Measurements from ENCODE around the gene OR52E6.

OR52E6 gene

DNA sequence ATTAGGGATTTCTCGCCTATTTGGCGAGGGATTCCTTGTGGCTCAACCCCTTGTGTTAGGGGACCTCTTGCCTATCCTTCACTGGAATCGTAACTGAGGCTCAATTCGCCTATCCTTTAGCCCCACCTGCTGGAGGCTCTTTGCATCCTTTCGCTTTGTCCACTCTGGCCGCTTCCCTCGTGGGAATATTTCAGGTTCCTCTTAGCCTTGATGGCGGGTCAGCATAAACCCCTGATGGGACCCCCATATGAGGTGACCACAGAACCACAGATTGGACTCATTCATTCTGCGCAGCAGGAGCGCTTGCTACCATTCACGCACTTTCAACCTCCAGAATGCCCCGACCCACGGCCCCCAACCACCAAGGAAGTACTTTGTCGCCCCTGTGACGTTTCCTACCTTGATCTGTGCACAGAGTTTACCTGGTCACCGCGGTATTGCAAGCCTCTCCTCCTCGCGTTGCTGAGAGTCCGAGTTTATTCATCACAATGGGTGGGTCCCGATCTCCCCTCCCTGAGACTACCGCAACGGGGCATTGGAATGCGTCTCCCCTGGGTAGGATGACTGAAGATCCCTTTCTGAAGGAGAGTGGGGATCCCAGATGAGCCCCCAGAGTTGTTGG, 33.1 kb downstream of the OR52E6 start, which contains the start of gene OR52N2:
Gene OR52N2 (plus strand): TSS at position 425 of the 622 bp plus-strand sequence. CDS start 11,412 bp downstream, outside the sequence.
- Histone ChIP-seq H3K4me3 (ENCODE audit: low read depth, low read length, poor library complexity, severe bottlenecking) (no peak within 1 kb of the TSS), H3K4me2 (ENCODE audit: low read length) (no peak within 1 kb of the TSS), H3K9me2 (ENCODE audit: low read depth, low read length) (no peaks in the 10 kb centered on the region), H3K36me3 (ENCODE audit: insufficient read depth, low read length) (no peaks in the 10 kb centered on the region), H3K4me1 (ENCODE audit: insufficient read depth, low read length, severe bottlenecking) (no peaks in the 10 kb centered on the region), H3K79me2 (ENCODE audit: insufficient read depth, low read length) (no peaks in the 10 kb centered on the region), H3K27me3 (ENCODE audit: insufficient read depth, low read length) (no peaks in the 10 kb centered on the region), H3K9ac (ENCODE audit: low read length) (no peak within 1 kb of the TSS), H3K27ac (ENCODE audit: low read depth, low read length, poor library complexity, severe bottlenecking) (no peak within 1 kb of the TSS), H3F3A (ENCODE audit: insufficient read depth, low read length) (no peaks in the 10 kb centered on the region), H2AFZ (ENCODE audit: low read length) (no peak within 1 kb of the TSS), H4K20me1 (ENCODE audit: insufficient read depth, low read length) (no peaks in the 10 kb centered on the region), H3K9me3 (ENCODE audit: low read length) (no peaks in the 10 kb centered on the region)
- TF ChIP-seq EZH2 (IDR thresholded peaks at IDR 0.05; ENCODE audit: borderline replicate concordance, low read length) = no peak
- TF ChIP-seq, protein P1, sequence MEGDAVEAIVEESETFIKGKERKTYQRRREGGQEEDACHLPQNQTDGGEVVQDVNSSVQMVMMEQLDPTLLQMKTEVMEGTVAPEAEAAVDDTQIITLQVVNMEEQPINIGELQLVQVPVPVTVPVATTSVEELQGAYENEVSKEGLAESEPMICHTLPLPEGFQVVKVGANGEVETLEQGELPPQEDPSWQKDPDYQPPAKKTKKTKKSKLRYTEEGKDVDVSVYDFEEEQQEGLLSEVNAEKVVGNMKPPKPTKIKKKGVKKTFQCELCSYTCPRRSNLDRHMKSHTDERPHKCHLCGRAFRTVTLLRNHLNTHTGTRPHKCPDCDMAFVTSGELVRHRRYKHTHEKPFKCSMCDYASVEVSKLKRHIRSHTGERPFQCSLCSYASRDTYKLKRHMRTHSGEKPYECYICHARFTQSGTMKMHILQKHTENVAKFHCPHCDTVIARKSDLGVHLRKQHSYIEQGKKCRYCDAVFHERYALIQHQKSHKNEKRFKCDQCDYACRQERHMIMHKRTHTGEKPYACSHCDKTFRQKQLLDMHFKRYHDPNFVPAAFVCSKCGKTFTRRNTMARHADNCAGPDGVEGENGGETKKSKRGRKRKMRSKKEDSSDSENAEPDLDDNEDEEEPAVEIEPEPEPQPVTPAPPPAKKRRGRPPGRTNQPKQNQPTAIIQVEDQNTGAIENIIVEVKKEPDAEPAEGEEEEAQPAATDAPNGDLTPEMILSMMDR (IDR thresholded peaks at IDR 0.05; ENCODE audit: low read length) = peak; percentile 77

DNA sequence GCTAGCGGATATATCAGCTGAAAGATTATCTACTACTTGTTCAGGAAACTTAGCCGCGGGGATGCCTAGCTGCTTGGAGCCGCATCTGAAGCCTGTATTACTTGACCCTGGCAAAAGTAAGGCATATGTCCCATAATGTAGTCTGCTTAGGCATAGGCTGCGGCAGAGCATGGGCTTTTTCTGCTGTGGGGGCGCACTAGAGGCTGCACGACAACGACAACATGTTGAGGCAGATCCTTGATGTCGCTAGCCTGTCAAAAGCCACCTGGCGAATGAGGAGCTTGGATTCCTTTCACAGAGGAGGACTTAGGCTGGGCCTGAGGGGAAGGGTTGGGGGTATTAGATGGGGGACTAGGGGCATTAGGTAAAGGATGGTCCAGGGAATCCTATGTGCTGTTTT, 34.1 kb downstream of the OR52E6 start:
- Histone ChIP-seq H4K20me1 (ENCODE audit: insufficient read depth, low read length) (no peaks in the 10 kb centered on the region), H3K4me1 (ENCODE audit: insufficient read depth, low read length, severe bottlenecking) (no peaks in the 10 kb centered on the region), H3K4me3 (ENCODE audit: low read depth, low read length, poor library complexity, severe bottlenecking) (no peak overlapping the region), H3K9me2 (ENCODE audit: low read depth, low read length) (no peaks in the 10 kb centered on the region), H3K9me3 (ENCODE audit: low read length) (no peaks in the 10 kb centered on the region), H3K4me2 (ENCODE audit: low read length) (no peak overlapping the region), H3K79me2 (ENCODE audit: insufficient read depth, low read length) (no peaks in the 10 kb centered on the region), H2AFZ (ENCODE audit: low read length) (no peak overlapping the region), H3K9ac (ENCODE audit: low read length) (no peak overlapping the region), H3K27ac (ENCODE audit: low read depth, low read length, poor library complexity, severe bottlenecking) (no peak overlapping the region), H3F3A (ENCODE audit: insufficient read depth, low read length) (no peaks in the 10 kb centered on the region), H3K36me3 (ENCODE audit: insufficient read depth, low read length) (no peaks in the 10 kb centered on the region), H3K27me3 (ENCODE audit: insufficient read depth, low read length) (no peaks in the 10 kb centered on the region)
- TF ChIP-seq, protein P1 (IDR thresholded peaks at IDR 0.05; ENCODE audit: low read length) = no peak
- no peak for TF ChIP-seq EZH2 (IDR thresholded peaks at IDR 0.05; ENCODE audit: borderline replicate concordance, low read length)

DNA sequence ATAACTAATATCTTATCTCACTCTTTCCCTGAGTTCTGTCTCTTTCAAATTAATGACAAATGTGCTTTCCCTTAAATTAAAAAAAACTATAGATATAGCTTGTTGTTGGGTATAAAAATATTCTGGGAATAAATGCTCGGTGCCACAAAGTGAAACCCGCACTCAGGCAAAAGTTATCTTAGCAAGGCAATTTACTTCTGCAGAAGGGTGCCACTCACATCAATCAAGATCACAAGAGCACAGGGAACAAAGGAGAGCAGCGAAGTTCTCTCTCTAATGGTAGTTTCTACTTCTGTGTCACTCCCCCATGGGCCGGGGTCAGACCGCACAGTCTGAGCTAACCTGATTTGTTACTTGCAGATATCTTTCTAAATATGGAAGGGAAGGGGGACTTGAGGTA, 37.7 kb downstream of the OR52E6 start:
- H3K4me3 ChIP-seq (ENCODE audit: low read depth, low read length, poor library complexity, severe bottlenecking) = no peak overlapping the region
- H3K27ac ChIP-seq (ENCODE audit: low read depth, low read length, poor library complexity, severe bottlenecking) = no peak overlapping the region
- H3K4me1 ChIP-seq (ENCODE audit: insufficient read depth, low read length, severe bottlenecking) = no peaks in the 10 kb centered on the region
- H3K9ac ChIP-seq (ENCODE audit: low read length) = no peak overlapping the region
- TF ChIP-seq, protein P1 (IDR thresholded peaks at IDR 0.05; ENCODE audit: low read length) = no peak
- TF ChIP-seq EZH2 (IDR thresholded peaks at IDR 0.05; ENCODE audit: borderline replicate concordance, low read length) = no peak
- H3K36me3 ChIP-seq (ENCODE audit: insufficient read depth, low read length) = no peaks in the 10 kb centered on the region
- no peak overlapping the region for H2AFZ ChIP-seq (ENCODE audit: low read length)
- H3K9me3 ChIP-seq (ENCODE audit: low read length) = no peaks in the 10 kb centered on the region
- H4K20me1 ChIP-seq (ENCODE audit: insufficient read depth, low read length) = no peaks in the 10 kb centered on the region
- H3K27me3 ChIP-seq (ENCODE audit: insufficient read depth, low read length) = no peaks in the 10 kb centered on the region
- H3F3A ChIP-seq (ENCODE audit: insufficient read depth, low read length) = no peaks in the 10 kb centered on the region
- no peak overlapping the region for H3K4me2 ChIP-seq (ENCODE audit: low read length)
- H3K79me2 ChIP-seq (ENCODE audit: insufficient read depth, low read length) = no peaks in the 10 kb centered on the region
- no peaks in the 10 kb centered on the region for H3K9me2 ChIP-seq (ENCODE audit: low read depth, low read length)
